HepG2 (cell line): ENCODE measurements around the gene SLC34A3. TPM values are rescaled to one million over a fixed set of nuclear protein-coding genes. Genes with fewer than 3 reads are reported as not detected.
A peak's percentile ranks its signal among the peaks of the same experiment; 100 is the strongest.

Experiments used
- BATF2 ChIP-seq: sonication (generic); formaldehyde crosslinking; IDR thresholded peaks from 2 replicates; pipeline ENCODE4 v1.8.0; 2022; ENCODE audit warnings: mild to moderate bottlenecking, missing genetic modification reagents, moderate library complexity
- HNF1B ChIP-seq: sonication (generic); formaldehyde crosslinking; IDR thresholded peaks from 2 replicates; pipeline ENCODE4 v1.5.1; 2020; ENCODE audit warnings: mild to moderate bottlenecking, moderate library complexity, missing genetic modification reagents
- KLF16 ChIP-seq, 2 experiments: sonication (generic) in 1 of 2; formaldehyde crosslinking in 1 of 2; IDR thresholded peaks; 2 replicates each; pipeline versions ENCODE4 v1.6.1 to v1.8.0; 2016 to 2023; ENCODE audit warnings: missing genetic modification reagents in 2 of 2, missing compliant biosample characterization in 1 of 2
- REL ChIP-seq: sonication (generic); formaldehyde crosslinking; conservative IDR thresholded peaks from 2 replicates; pipeline ENCODE4 v1.8.0; 2022; ENCODE audit warnings: mild to moderate bottlenecking, missing genetic modification reagents, moderate library complexity
- RXRB ChIP-seq: IDR thresholded peaks from 2 replicates; pipeline ENCODE4 v1.6.1; 2016; ENCODE audit warnings: borderline replicate concordance, missing genetic modification reagents, missing compliant biosample characterization
- TBX3 ChIP-seq: fragments of 450-650 bp; IDR thresholded peaks from 2 replicates; pipeline ENCODE4 v1.6.1; 2017; ENCODE audit warnings: antibody characterized with exemption, mild to moderate bottlenecking, inconsistent platforms, borderline replicate concordance
- TEAD3 ChIP-seq: optimal IDR thresholded peaks from 2 replicates; pipeline ENCODE3; 2016; ENCODE audit warnings: borderline replicate concordance
- ZEB1 ChIP-seq: IDR thresholded peaks from 2 replicates; pipeline ENCODE4 v1.6.1; 2012; ENCODE audit warnings: mild to moderate bottlenecking, low read depth, inconsistent platforms; ENCODE audit not compliant: insufficient replicate concordance
- ZFP62 ChIP-seq: sonication (generic); formaldehyde crosslinking; IDR thresholded peaks from 2 replicates; pipeline ENCODE4 v1.4.0; 2020; ENCODE audit warnings: missing genetic modification reagents
- ZNF232 ChIP-seq: sonication (generic); formaldehyde crosslinking; IDR thresholded peaks from 2 replicates; pipeline ENCODE4 v1.4.0; 2020; ENCODE audit warnings: missing genetic modification reagents, borderline replicate concordance
- ZNF280D ChIP-seq: sonication (generic); formaldehyde crosslinking; IDR thresholded peaks from 2 replicates; pipeline ENCODE4 v1.5.1; 2020; ENCODE audit warnings: mild to moderate bottlenecking, missing genetic modification reagents
- ZNF460 ChIP-seq: sonication (generic); formaldehyde crosslinking; IDR thresholded peaks from 2 replicates; pipeline ENCODE4 v1.5.1; 2020; ENCODE audit warnings: missing genetic modification reagents, mild to moderate bottlenecking, borderline replicate concordance
- ZNF468 ChIP-seq: sonication (generic); formaldehyde crosslinking; IDR thresholded peaks from 2 replicates; pipeline ENCODE4 v1.8.0; 2022; ENCODE audit warnings: mild to moderate bottlenecking, moderate library complexity, missing genetic modification reagents
- ZNF510 ChIP-seq: sonication (generic); formaldehyde crosslinking; IDR thresholded peaks from 2 replicates; pipeline ENCODE4 v1.4.0; 2020; ENCODE audit warnings: low read depth, mild to moderate bottlenecking, missing genetic modification reagents
- ZNF761 ChIP-seq: sonication (generic); formaldehyde crosslinking; conservative IDR thresholded peaks from 2 replicates; pipeline ENCODE4 v1.4.0; 2020; ENCODE audit warnings: mild to moderate bottlenecking, missing genetic modification reagents
- ZSCAN12 ChIP-seq: sonication (generic); formaldehyde crosslinking; IDR thresholded peaks from 2 replicates; pipeline ENCODE4 v1.9.0; 2021; ENCODE audit warnings: mild to moderate bottlenecking, missing genetic modification reagents
- polyA plus RNA-seq, 8 experiments: library from polyadenylated mRNA; depleted of rRNA in 3 of 8; stranded (reverse) in 7 of 8; unstranded in 1 of 8; fragments of >200 nt; fragmentation: Illumina TruSeq in 4 of 8; extraction: Trizol in 4 of 8; gene quantifications; 2 replicates each; pipeline versions ENCODE4 v1.2.1 to v1.2.3, GENCODE V29; 2011 to 2016; ENCODE audit warnings: low read depth in 4 of 8, missing spikeins in 1 of 8, mixed read lengths in 1 of 8; ENCODE audit not compliant: insufficient read depth in 1 of 8
- total RNA-seq, 5 experiments: library from RNA; depleted of rRNA; stranded (reverse); fragments of >200 nt; fragmentation: Illumina TruSeq; extraction: Trizol; gene quantifications; 2 replicates each; pipeline ENCODE4 v1.2.3, GENCODE V29; 2016; ENCODE audit warnings: low read depth in 1 of 5
- TF ChIP-seq, protein P1 (sequence below): sonication (generic); formaldehyde crosslinking; IDR thresholded peaks from 2 replicates; pipeline ENCODE4 v1.5.1; 2020; ENCODE audit warnings: missing genetic modification reagents, mild to moderate bottlenecking, borderline replicate concordance
- TF ChIP-seq, protein P2 (sequence below): sonication (generic); formaldehyde crosslinking; IDR thresholded peaks from 2 replicates; pipeline ENCODE4 v1.4.0; 2020; ENCODE audit warnings: mild to moderate bottlenecking, missing genetic modification reagents

Gene SLC34A3
- total and polyA plus RNA-seq, 2 of the 13 experiments (the other 11 are each of a cell fraction or from before 2014, with no cell fraction given) = 0.07 to 1.0 TPM

- TF ChIP-seq ZNF280D (CRISPR knock-in tag) = 0 out of 2 replicates have a peak, but pooled peaks have one; percentile 53
- no peak for TF ChIP-seq ZNF510 (CRISPR knock-in tag)
- TF ChIP-seq, protein P1, sequence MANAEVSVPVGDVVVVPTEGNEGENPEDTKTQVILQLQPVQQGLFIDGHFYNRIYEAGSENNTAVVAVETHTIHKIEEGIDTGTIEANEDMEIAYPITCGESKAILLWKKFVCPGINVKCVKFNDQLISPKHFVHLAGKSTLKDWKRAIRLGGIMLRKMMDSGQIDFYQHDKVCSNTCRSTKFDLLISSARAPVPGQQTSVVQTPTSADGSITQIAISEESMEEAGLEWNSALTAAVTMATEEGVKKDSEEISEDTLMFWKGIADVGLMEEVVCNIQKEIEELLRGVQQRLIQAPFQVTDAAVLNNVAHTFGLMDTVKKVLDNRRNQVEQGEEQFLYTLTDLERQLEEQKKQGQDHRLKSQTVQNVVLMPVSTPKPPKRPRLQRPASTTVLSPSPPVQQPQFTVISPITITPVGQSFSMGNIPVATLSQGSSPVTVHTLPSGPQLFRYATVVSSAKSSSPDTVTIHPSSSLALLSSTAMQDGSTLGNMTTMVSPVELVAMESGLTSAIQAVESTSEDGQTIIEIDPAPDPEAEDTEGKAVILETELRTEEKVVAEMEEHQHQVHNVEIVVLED (CRISPR knock-in tag) = peak; percentile 81
- TF ChIP-seq ZEB1 = peak; percentile 17
- TF ChIP-seq ZNF232 = 0 out of 2 replicates have a peak, but pooled peaks have one; percentile 67
- peak; percentile 19; the same call in 1 of the 2 replicates for TF ChIP-seq RXRB (CRISPR knock-in tag)
- TF ChIP-seq, protein P2, sequence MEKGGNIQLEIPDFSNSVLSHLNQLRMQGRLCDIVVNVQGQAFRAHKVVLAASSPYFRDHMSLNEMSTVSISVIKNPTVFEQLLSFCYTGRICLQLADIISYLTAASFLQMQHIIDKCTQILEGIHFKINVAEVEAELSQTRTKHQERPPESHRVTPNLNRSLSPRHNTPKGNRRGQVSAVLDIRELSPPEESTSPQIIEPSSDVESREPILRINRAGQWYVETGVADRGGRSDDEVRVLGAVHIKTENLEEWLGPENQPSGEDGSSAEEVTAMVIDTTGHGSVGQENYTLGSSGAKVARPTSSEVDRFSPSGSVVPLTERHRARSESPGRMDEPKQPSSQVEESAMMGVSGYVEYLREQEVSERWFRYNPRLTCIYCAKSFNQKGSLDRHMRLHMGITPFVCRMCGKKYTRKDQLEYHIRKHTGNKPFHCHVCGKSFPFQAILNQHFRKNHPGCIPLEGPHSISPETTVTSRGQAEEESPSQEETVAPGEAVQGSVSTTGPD (CRISPR knock-in tag) = no peak
- TF ChIP-seq ZSCAN12 (CRISPR knock-in tag) = 0 out of 2 replicates have a peak, but pooled peaks have one; percentile 45
- TF ChIP-seq BATF2 (CRISPR knock-in tag) = 0 out of 2 replicates have a peak, but pooled peaks have one; percentile 41
- no peak for TF ChIP-seq REL (CRISPR knock-in tag)
- TF ChIP-seq ZNF761 = no peak; the same call in 1 of the 2 replicates
- peak in 1 of 2 experiments; percentile 81; a peak in 2 of 4 replicates for TF ChIP-seq KLF16 (CRISPR knock-in tag; IDR thresholded peaks at IDR 0.05)
- no peak for TF ChIP-seq ZFP62 (CRISPR knock-in tag)
- peak; percentile 83 for TF ChIP-seq HNF1B (CRISPR knock-in tag)
- TF ChIP-seq TBX3 = no peak
- TF ChIP-seq ZNF468 (CRISPR knock-in tag) = no peak
- TF ChIP-seq TEAD3 (CRISPR knock-in tag) = peak; percentile 43
- TF ChIP-seq ZNF460 = no peak
These were observed 25.3 kb upstream of the SLC34A3 start, which contains the start of the genes NDOR1 and TMEM203 (continued) for GRCh38 chr9:137205126-137206069.
